Adrenal gland (tissue), 5 donors: Measurements from ENCODE around the gene GTF3C5.

Experiments
- POLR2A ChIP-seq, 2 donors: fragments of 450-650 bp; IDR thresholded peaks; one replicate each; pipeline ENCODE4 v1.6.1; 2017; ENCODE audit warnings: antibody characterized with exemption in 2 of 2, mild to moderate bottlenecking in 2 of 2, moderate library complexity in 1 of 2
- TF ChIP-seq, protein P1 (sequence below), 6 experiments: fragments of 450-650 bp in 4 of 6; fragments of 200-600 bp in 2 of 6; sonication (generic) in 1 of 6; IDR thresholded peaks; 1 replicate in 5 of 6; 2 replicates in 1 of 6; pipeline versions ENCODE4 v1.5.1 to v1.8.0; 2016 to 2021; ENCODE audit warnings: antibody characterized with exemption in 6 of 6, mild to moderate bottlenecking in 2 of 6, moderate library complexity in 1 of 6
- donor health status: DM: no; HTN: no; CAD: no.

DNA sequence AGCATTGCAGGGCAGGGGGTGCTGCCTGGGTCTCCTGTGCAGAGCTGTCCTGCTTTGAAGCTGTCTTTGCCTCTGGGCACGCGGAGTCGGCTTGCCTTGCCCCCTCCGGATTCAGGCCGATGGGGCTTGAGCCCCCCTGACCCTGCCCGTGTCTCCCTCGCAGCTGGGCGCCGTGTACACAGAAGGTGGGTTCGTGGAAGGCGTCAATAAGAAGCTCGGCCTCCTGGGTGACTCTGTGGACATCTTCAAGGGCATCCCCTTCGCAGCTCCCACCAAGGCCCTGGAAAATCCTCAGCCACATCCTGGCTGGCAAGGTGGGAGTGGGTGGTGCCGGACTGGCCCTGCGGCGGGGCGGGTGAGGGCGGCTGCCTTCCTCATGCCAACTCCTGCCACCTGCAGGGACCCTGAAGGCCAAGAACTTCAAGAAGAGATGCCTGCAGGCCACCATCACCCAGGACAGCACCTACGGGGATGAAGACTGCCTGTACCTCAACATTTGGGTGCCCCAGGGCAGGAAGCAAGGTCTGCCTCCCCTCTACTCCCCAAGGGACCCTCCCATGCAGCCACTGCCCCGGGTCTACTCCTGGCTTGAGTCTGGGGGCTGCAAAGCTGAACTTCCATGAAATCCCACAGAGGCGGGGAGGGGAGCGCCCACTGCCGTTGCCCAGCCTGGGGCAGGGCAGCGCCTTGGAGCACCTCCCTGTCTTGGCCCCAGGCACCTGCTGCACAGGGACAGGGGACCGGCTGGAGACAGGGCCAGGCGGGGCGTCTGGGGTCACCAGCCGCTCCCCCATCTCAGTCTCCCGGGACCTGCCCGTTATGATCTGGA, 33.7 kb downstream of the GTF3C5 start:
- TF ChIP-seq, protein P1, sequence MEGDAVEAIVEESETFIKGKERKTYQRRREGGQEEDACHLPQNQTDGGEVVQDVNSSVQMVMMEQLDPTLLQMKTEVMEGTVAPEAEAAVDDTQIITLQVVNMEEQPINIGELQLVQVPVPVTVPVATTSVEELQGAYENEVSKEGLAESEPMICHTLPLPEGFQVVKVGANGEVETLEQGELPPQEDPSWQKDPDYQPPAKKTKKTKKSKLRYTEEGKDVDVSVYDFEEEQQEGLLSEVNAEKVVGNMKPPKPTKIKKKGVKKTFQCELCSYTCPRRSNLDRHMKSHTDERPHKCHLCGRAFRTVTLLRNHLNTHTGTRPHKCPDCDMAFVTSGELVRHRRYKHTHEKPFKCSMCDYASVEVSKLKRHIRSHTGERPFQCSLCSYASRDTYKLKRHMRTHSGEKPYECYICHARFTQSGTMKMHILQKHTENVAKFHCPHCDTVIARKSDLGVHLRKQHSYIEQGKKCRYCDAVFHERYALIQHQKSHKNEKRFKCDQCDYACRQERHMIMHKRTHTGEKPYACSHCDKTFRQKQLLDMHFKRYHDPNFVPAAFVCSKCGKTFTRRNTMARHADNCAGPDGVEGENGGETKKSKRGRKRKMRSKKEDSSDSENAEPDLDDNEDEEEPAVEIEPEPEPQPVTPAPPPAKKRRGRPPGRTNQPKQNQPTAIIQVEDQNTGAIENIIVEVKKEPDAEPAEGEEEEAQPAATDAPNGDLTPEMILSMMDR (IDR thresholded peaks at IDR 0.05), result no peak
- no peak for TF ChIP-seq POLR2A (IDR thresholded peaks at IDR 0.05)
